Measurements from ENCODE around the gene ERMARD.

Gene ERMARD

DNA sequence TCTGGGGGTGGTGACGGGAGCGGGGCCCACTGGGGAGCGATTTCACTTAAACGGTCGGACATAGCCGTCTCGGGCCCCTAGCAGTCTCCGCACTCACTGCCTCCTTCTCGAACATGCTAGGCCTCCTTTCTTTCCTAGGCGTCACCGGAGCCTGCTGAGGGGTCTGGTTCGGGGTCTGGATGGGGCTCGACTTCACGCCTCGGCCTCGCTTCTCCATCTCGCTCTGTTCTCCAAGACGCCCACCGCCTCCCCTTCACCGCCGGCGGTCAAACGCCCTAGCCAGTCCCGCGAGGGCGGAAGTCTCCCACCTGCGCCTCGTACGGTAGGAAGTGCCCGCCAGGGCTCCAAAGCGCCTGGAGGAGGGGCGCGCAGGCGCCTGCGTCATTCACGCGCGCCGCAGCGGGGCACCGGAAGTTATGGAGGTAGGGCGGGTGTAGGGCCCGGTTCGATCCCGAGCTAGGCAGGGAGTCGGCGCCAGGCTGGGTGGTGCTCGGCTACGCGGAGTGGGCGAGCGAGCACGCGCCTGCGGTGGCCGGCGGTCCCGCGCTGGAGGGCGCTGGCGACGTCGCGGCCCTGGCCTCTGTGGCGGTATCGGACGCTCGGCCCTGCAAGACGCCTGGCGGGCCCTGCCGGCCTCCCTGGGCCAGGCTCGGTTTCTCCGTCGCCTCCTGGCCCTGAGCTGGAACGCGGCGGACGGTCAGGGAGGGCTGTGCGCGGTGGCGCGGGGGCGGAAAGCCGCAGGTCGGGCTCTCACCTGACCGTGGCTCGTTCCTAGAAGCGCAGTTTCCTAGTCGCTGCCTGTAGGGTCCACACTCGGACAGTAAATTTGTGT lies at the start of gene ERMARD, which contains the start of gene DYNLT2:
TSS of gene ERMARD (plus strand) at position 381 of the 832 bp plus-strand sequence. CDS start at position 417, 36 bp downstream.
TSS of gene DYNLT2 (minus strand) at position 331 of the 832 bp plus-strand sequence. CDS start at position 217, 114 bp downstream.
- peak; percentile 87 for DNase-seq

DNA sequence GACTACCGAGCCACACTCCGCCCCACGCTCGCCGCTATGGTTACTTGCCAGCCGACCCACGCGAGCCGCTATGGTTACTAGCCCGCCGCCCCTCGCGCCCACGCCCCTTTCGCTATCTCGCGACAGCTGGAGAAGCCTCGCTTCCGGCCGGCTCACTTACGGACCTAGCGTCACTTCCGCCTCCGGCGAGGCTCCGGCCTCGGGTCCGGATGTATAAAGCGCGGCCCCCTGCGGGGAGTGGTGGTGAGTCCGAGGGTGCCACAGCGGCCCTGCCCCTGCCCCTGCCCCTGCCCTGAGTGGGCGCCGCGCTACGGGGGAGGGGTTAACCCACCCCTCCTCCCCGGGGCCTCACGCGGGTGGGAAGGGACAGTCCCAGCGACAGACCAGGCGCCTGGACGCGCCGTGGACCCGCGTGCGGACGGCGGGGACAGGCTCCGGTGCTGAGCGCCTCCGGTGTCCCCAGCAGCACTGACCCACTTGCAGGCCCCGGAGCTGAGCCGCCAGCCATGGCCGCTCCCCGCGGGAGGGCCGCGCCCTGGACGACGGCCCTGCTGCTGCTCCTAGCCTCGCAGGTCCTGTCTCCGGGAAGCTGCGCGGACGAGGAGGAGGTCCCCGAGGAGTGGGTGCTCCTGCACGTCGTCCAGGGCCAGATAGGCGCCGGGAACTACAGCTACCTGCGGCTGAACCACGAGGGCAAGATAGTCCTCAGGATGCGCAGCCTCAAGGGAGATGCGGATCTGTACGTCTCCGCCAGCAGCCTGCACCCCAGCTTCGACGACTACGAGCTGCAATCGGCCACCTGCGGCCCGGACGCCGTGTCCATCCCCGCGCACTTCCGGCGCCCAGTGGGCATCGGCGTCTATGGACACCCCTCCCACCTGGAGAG lies 49.2 kb upstream of the ERMARD start, which contains the start of the genes C6orf120 and WDR27:
TSS of gene C6orf120 (plus strand) at position 173 of the 886 bp plus-strand sequence. CDS start at position 507, 334 bp downstream.
TSS of gene WDR27 (minus strand) at position 76 of the 886 bp plus-strand sequence. CDS start 13,024 bp downstream, outside the sequence.
- peak; percentile 96 for DNase-seq

DNA sequence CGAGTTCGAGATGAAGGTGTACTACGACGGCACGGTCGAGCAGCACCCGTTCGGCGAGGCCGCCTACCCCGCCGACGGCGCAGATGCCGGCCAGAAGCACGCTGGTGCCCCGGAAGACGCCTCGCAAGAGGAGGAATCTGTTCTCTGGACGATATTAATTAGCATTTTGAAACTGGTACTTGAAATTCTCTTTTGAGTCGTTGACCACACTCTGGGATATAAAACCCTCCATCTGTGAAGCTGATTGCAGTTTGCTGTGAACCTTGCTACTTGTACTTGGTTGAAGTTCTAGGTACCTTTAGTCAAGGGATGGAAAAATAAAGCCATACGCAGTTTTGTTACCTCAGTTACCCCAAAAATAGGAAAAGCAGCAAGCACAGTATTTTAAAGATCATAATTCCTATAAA lies 48.6 kb upstream of the ERMARD start:
- no peak for DNase-seq

DNA sequence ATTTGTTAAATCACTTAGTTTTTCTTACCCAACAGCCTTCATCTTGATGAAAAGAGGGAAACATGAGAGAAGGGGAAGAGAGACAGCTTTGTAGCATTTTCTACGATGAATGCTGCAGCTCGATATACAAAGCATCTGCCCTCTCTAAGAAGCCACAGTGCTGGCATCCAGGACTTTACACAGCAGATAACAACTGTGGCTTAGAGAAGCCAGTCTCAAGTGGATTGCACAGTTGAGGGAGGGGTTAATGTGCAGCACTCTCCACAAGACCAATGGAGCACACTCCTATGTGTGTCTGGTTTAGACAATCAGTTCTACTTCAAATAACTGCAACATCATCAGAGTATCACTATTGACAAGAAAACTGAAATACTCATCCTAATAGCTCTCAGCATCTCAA lies 43.6 kb upstream of the ERMARD start:
- DNase-seq: no peak

DNA sequence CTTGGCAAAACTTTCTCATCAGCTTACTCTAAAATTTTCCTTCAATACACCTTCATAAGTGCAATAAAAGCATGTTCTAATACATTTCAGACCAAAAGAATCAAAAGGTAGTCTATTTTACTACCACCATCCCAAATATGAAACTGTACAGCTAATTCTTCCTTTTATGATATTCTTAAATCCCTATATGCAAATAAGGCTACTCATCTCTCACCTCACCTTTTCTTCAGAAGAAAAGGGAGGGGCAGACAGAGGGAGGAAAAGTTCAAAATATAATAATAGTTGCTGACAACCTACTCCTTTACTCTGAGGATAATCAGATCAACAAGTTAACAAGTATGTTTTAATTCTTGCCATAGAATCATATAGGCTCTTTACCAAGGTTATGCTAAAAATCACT lies 42.1 kb upstream of the ERMARD start:
- no peak for DNase-seq

DNA sequence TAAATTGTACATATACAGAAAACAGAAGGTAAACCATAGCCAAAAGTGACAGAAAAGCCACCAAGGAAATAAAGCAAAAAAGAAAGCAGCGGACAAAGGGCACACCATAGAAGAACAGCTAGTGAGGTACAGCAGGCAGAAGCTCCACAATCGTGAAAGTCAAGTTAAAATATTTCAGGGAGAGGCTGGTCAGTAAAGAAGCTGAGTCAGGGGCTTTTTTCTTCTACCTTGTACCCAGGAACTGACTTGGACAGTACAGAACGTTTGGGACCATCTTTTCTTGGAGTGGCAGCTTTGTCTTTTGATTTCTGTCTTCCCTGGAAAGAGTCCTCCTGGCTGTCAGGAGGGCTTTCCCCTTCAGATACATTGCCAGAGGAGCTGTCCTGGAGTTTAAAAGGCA lies 41.4 kb upstream of the ERMARD start:
- no peak for DNase-seq

DNA sequence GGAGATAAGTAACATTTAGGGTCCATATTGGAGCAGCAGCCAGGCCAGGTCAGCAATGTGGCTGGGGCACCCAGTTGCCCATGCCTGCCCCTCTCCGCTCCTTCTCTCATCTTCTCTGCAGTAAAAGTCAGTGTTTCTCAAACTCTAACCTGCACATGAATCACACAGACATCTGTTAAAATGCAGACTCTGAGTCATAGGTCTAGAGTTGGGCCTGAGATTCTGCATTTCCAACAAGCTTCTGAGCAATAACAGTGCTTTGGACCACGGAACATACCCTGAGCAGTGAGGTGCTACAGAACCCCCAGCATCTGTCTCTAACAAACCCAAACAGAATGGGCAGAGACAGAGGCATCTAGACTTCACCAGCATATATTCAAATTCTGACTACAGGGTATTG lies 37.2 kb upstream of the ERMARD start:
- no peak for DNase-seq

DNA sequence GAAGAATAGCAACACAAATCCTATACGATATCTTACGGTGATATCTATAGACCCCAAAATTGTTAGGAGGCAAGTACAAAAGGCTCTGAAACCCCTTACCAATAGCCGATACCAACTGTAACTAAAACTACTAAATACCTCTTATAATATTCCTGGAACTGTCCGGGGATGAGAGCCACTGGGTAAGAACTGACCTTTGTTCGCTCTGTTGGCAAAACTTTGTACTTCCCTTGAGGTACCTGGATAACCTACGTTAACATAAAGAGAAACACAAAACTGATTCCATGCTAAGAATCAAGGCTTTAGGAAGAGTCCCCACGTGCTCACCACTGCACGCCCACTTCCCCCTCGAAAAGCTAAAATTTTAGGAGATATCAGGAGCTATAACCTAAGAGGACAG lies 36.8 kb upstream of the ERMARD start:
- DNase-seq: no peak

DNA sequence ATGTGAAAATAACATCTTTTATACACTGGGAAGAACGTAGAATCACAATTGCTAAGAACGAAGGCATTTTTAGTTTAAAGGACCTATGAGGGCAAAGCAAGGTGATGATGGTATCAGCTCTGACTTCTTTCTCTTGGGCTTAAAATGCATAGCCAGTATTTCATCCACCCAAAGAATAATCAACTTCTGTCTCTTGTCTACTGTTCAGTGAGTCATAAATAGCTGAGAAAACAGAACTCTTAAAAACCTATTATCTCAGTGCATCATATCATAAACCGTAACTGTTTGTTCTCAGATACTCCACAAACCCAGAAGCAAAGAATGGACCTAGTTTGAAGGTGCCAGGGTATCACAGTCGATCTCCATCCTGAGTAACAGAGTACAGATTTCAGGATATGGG lies 32.3 kb upstream of the ERMARD start:
- no peak for DNase-seq

DNA sequence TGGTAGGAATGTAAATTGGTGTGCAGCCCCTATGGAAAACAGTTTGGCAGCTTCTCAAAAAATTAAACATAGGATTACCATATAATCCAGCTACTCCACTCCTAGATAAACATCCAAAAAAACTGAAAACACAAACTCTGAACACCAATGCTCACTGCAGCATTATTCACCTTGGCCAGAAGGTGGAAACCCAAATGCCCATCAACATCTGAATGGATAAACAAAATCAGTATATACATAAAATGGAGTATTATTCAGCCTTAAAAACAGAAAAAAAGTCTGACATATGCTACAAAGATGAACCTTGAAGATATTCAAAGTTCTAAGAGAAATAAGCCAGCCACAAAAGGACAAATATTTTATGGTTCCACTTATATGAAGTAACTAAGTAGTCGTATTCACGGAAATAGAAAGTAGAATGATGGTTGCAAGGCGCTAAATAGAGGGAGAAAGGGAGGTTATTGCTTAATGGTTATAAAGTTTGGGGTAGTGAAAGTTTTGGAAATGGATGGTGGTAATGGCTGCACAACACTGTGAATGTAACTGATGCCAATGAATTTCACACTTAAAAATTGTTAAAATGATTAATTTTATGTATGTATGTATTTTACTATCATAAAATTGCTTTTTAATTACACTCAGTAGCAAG lies 31.1 kb upstream of the ERMARD start:
- no peak for DNase-seq

DNA sequence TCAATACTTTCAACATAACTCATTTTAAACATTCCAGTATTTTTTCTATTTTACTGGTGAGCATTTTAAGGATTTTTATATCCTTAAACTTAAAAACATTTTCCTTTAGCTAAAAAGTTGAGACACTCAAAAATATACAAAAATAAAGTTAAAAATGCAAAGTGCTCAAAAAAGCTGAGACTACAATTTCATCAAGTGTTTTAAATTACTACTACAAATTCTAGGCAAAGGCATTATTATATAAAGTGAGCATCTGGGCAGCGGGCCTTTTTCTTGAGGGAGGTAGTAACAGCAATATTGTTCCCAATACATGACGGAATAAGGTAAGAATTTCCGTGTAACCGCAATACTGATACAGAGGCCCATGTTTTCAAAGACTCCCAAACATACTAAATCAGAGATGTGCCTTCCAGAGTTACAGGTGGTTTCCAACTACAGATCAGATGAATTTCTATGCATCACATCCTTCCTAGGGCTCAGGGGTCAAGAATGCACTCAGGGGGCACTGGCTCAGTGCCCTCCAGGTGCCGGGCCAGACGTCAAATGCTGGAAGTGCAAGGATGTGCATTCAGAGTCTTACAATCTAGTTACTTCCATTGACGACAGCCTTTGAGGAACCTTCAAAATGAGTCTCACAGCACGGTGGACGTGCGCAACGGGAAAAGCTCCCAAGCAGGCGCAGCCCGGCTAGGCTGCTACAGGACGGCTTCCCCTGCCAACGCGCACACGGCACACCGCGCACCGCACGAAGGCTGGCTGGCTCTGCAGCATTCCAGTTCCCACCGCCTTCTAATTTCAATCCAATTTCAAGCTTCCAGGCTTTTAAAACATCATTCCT lies 28.8 kb upstream of the ERMARD start:
- DNase-seq: peak; percentile 45

DNA sequence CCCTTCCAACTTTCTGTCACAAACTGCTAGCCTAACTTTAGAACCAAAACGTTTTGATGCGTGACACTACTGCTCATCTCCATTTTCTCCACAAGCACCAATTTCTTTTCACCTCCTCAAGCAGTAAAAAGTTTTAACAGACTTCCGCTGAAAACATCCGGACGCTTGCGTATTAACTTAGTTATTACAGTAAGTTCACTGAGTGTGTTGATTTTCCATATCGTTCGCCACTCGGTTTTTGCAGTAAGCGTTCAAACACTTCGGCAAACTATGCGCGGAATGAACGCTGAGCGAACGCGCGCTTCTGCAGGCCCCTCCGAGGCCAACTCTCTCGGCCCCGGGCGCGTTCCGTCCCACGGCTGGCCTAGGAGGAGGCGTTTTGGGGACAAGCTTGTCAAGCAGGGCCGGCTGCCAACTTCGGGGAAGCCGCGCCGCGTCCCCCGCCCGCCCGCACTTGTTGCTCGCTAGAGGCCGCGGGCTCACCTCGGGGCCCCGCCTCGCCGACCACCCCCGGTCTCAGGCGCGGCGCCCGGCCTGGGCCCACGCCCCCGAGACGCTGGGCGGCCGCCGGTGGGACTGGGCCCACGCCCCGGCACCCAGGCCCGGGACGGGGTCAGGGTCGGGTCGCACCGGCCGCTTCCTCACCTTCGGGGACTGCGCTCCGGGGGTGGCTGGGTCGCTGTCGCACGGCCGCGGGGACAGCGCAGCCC lies 28.1 kb upstream of the ERMARD start:
- peak; percentile 39 for DNase-seq

DNA sequence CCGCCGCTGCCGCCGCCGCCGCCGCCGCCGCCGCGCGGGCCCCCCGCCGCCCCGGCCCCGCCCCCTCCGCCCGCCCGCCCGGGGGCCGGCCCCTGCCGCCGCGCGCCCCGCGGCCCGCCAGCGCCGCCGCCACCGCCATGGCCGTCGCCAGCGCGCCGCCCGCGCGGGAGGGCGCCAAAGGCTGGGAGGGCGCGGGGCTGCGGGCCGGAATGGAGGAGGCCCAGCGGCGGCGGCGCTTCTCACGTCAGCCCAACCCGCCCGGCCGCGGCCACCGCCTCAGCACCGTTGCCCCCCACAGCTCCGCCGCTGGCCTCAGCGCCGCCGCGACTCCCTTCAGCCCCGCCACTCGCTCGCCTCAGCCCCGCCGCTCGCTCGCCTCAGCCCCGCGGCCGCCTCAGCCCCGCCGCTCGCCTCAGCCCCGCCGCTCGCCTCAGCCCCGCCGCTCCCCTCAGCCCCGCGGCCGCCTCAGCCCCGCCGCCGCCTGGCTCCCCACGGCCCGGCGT lies 27.4 kb upstream of the ERMARD start:
- DNase-seq: peak; percentile 13

DNA sequence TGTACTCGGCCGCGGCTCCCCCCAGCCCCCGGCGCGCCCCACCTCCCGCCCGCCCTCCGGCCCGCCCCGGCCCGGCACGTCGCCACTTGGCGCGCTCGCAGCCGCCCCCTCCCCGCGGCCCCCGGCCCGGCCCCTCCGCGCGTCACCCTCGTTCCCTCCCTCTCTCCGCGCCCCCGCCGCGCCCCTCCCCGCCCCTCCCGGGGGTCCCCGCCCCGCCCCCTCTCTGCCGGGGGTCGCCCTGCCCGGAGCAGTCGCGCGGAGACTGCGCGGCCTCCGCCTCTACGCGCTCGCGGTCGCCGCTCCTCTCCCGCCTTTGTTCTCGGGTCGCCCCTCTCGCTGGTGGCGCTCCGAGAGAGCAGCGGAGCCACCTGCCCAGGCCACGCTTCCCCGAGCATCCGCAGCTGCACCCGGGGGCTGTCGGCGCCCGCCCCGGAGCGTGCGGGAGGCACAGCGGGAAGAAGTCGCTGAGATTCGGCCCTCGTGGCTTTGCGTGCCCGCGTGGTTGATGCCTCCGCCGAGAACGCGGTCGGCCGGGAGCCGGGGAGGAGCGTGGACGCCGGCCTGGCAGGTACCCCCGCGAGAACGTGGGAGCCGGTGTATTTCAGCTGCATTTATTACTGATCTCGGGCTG lies 26.8 kb upstream of the ERMARD start, which contains the start of gene PHF10:
TSS of gene PHF10 (minus strand) at position 7 of the 631 bp plus-strand sequence. CDS start 569 bp downstream, outside the sequence.
- peak; percentile 57 for DNase-seq

DNA sequence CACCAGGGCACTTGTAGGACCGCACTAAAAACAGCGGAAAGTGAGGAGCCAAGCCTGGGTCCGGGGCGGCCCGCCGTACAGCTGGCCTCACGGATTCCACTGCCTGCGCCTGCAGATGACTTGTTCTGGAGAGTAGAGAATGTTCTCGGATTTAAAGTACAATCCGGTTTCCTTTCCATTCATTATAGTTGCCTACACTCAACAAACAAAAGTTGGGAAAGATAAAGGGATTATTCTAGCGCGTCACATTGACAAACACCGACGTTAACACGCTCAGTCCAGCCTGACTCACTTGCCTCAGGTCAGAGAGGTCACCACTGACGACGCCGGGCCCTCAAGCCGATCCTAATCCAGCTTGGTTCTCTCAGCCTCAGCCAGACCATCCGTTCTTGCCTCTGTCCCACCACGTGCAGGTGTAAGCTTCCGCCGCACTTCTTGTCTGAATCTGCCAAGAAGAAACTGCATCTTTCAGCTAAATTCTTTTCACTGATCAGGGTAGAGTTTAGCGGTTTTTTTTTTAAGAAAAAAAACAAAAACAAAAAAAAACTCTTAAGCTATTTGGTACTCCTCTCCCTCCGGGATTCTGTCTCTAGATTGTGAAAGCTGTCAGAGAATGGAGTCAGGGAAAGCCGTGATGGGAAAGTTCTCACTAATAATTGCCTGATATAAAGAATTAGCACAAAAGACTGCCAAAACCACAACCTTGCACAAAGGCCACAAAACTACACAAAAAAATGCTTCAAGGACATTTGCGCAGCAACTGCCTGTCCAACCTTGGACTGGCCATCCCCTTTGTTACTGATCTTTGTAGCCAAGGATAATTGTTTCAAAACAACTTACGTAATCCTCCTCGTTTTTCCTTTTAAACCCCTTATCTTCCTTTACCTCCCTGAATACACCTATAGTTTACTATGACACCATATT lies 26.0 kb upstream of the ERMARD start:
- no peak for DNase-seq

DNA sequence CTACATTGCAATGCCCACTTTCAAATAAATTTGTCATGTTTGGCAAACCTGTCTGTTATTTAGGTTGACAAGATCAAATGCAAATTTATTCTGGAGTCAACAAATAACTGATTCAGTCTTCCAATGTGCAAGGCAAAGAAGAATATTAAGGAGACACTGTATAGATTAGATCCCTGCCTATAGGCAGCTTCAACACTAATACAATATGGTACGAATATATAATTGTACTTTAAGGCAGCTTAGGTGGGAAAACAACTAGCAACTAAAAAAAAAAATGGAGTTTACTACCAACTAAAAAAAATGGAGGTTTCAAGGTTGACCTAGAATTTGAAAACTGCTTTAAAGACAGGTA lies 25.4 kb upstream of the ERMARD start:
- no peak for DNase-seq

DNA sequence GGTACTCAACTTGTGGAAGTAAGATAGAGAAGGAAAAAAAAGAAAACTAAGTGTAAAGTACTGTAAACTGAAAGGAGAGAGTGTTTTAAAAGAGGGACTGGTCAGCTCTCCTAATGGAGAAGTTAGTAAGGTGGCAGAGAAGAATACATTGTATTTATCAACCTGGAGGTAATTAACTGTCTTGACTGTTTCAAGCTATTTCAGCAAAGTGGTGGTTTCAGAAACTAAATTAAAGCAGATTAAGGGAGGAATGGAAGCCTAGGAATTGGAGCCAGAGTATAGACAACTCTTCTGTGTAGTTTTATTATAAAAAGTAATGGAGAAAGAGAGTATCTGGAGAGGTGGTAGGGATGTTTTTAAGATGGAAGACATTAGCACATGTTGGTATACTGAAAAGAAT lies 24.5 kb upstream of the ERMARD start:
- no peak for DNase-seq

DNA sequence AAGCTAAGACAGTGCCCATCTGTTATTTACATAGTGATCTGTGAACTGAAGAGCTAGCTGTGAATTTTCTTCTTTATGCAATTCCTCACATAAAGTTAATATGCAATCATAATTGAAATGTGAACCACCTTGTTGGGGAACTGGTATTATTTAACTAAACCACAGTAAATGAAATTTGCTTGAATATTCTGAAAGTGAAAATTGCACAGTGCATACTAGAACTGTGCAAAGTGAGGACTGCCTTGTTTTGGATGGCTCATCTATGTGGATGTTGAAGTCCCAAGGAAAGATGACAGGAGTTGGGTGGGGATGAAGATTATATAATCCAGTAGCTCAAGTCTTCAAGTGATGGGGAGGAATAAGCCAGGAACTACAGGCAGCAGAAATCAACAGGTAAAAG lies 21.5 kb upstream of the ERMARD start:
- DNase-seq: no peak

DNA sequence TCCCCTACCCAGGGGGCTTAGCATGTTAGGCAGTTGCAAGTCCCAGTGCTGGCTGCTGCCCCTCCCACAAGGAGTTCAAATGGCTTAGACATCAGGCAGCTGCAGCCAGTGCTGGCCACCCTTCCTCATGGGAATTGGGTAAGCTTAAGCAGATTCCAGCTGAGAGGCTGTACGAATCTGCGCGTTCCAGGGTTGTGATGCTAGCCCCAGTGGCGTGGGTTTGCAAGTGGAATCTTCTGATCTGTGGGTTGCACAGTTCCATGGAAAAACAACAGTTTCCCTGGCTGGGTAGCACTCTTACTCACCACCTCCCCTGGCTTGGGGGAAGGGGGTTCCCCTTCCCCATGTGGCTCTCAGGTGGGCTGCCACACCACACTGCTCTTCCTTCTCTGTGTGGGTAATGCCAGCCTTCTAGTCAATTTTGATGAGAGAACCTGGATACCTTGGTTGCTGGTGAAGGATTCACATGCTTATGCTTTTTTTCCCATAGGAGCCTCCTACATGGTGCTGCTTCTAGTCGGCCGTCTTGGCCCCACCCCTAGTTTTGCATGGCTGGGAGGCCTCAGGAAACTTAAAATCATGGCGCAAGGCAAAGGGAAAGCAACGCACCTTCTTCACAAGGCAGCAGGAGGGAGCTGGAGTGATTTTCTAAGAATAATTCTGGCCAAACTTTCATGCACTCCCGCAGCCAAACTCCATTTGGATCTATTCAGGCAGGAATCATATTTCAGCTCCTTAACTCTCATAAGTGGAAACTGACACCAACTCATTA lies 13.0 kb upstream of the ERMARD start:
- DNase-seq: no peak
